ENCODE data around the gene RAB11A.

RAB11A gene

DNA sequence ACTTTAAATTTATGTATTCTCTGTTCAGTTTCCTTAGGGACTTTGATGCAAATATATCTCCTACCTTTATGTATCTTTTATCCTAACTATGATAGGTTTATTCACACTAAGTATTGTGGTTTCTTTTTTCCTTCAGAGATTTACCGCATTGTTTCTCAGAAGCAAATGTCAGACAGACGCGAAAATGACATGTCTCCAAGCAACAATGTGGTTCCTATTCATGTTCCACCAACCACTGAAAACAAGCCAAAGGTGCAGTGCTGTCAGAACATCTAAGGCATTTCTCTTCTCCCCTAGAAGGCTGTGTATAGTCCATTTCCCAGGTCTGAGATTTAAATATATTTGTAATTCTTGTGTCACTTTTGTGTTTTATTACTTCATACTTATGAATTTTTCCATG lies 18.3 kb downstream of the RAB11A start:
- Histone ChIP-seq H3K14ac (ENCODE audit: low read length in 2 of 2) (no peak overlapping the region), H3K27ac (ENCODE audit: low read length, poor library complexity, severe bottlenecking) (no peak overlapping the region), H3K4me3 (ENCODE audit: insufficient read depth in 1 of 2, low read depth in 1 of 2, low read length in 2 of 2) (no peak overlapping the region), H2AK5ac (ENCODE audit: low read length, severe bottlenecking) (no peak overlapping the region), H2BK15ac (ENCODE audit: low read depth, poor library complexity, severe bottlenecking) (no peak overlapping the region), H3K4me1 (ENCODE audit: control insufficient read depth, insufficient read depth, low read depth, low read length) (no peaks in the 10 kb centered on the region), H4K8ac (ENCODE audit: low read length) (no peak overlapping the region), H3K9me3 (ENCODE audit: control insufficient read depth, low read length) (no peaks in the 10 kb centered on the region), H3K4me2 (ENCODE audit: low read length, poor library complexity, severe bottlenecking) (no peak overlapping the region), H2BK120ac (ENCODE audit: low read depth, low read length) (no peak overlapping the region), H3K4ac (ENCODE audit: low read depth in 1 of 2, low read length in 2 of 2) (no peak overlapping the region), H2BK12ac (ENCODE audit: low read length in 2 of 2) (no peak overlapping the region), H2AFZ (ENCODE audit: low read depth, low read length) (no peak overlapping the region), H3K36me3 (ENCODE audit: control insufficient read depth in 1 of 2, insufficient read depth in 2 of 2, low read depth in 1 of 2, low read length in 2 of 2) (peaks cover 4 to 97% of the 10 kb centered on the region in 2 experiments), H3K27me3 (ENCODE audit: control insufficient read depth in 1 of 2, insufficient read depth in 1 of 2, low read length in 2 of 2) (no peaks in the 10 kb centered on the region), H3K18ac (ENCODE audit: low read depth in 1 of 2, low read length in 2 of 2) (no peak overlapping the region), H2BK5ac (ENCODE audit: low read depth, low read length, poor library complexity, severe bottlenecking) (no peak overlapping the region), H3K9ac (ENCODE audit: low read length) (no peak overlapping the region), H4K91ac (ENCODE audit: low read length) (no peak overlapping the region), H3K23ac (ENCODE audit: low read length in 2 of 2) (no peak overlapping the region), H3K79me1 (replicated peaks; ENCODE audit: low read length, poor library complexity, severe bottlenecking) (peaks cover 15% of the 10 kb centered on the region)
- WGBS: 99% methylated on average over 3 of the region's 3 CpGs
- DNase-seq: no peak

DNA sequence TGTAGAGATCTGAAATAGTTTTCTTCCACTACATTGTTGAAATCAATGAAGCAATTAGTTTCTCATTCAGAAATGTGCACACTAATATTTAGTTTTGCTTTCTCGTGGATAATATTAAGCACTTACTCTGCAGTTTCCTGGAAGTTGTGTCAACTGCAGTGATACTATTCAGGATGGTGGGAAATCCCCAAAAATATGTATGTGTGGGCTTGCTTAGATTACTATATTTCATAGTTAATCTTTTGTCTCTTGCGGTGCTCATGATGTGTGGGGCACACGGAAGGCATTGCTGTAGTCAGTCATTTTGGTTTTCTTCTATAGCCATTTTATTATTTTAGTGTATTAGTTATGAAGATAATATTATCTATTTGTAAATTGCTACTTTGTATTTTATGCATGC lies 19.7 kb downstream of the RAB11A start:
- Histone ChIP-seq H3K4me1 (ENCODE audit: control insufficient read depth, insufficient read depth, low read depth, low read length) (no peaks in the 10 kb centered on the region), H3K27me3 (ENCODE audit: control insufficient read depth in 1 of 2, insufficient read depth in 1 of 2, low read length in 2 of 2) (no peaks in the 10 kb centered on the region), H2BK12ac (ENCODE audit: low read length in 2 of 2) (no peak overlapping the region), H4K91ac (ENCODE audit: low read length) (no peak overlapping the region), H3K9ac (ENCODE audit: low read length) (no peak overlapping the region), H3K36me3 (ENCODE audit: control insufficient read depth in 1 of 2, insufficient read depth in 2 of 2, low read depth in 1 of 2, low read length in 2 of 2) (peaks cover 9 to 90% of the 10 kb centered on the region in 2 experiments), H2BK15ac (ENCODE audit: low read depth, poor library complexity, severe bottlenecking) (no peak overlapping the region), H3K18ac (ENCODE audit: low read depth in 1 of 2, low read length in 2 of 2) (no peak overlapping the region), H3K27ac (ENCODE audit: low read length, poor library complexity, severe bottlenecking) (no peak overlapping the region), H2BK5ac (ENCODE audit: low read depth, low read length, poor library complexity, severe bottlenecking) (no peak overlapping the region), H2AK5ac (ENCODE audit: low read length, severe bottlenecking) (no peak overlapping the region), H3K23ac (ENCODE audit: low read length in 2 of 2) (no peak overlapping the region), H3K9me3 (ENCODE audit: control insufficient read depth, low read length) (no peaks in the 10 kb centered on the region), H3K4me2 (ENCODE audit: low read length, poor library complexity, severe bottlenecking) (no peak overlapping the region), H3K4ac (ENCODE audit: low read depth in 1 of 2, low read length in 2 of 2) (no peak overlapping the region), H2AFZ (ENCODE audit: low read depth, low read length) (no peak overlapping the region), H2BK120ac (ENCODE audit: low read depth, low read length) (no peak overlapping the region), H3K14ac (ENCODE audit: low read length in 2 of 2) (no peak overlapping the region), H4K8ac (ENCODE audit: low read length) (no peak overlapping the region), H3K4me3 (ENCODE audit: insufficient read depth in 1 of 2, low read depth in 1 of 2, low read length in 2 of 2) (no peak overlapping the region), H3K79me1 (replicated peaks; ENCODE audit: low read length, poor library complexity, severe bottlenecking) (peaks cover 15% of the 10 kb centered on the region)
- DNase-seq: no peak
- WGBS: 100% methylated on average over 1 of the region's 3 CpGs

DNA sequence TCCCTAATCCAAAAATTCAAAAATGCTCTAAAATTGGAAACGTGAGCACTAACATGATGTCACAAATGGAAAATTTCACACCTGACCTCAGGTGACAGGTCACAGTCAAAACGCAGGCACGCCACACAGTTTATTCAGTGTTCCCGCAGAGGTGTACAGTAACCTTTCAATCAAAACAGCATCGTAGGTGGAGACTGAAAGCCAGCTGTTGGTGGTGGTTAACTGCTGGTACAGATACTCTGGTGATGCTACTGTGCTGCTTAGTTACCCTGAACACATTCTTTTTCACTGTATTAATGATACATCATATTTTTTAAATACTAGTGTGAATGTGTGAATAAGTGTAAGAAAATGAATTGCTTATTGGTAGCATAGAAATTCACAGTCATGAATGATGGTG lies 23.8 kb downstream of the RAB11A start:
- DNase-seq: no peak
- Histone ChIP-seq H3K4me1 (ENCODE audit: control insufficient read depth, insufficient read depth, low read depth, low read length) (no peaks in the 10 kb centered on the region), H3K18ac (ENCODE audit: low read depth in 1 of 2, low read length in 2 of 2) (no peak overlapping the region), H2BK120ac (ENCODE audit: low read depth, low read length) (no peak overlapping the region), H4K8ac (ENCODE audit: low read length) (no peak overlapping the region), H3K14ac (ENCODE audit: low read length in 2 of 2) (no peak overlapping the region), H3K79me1 (replicated peaks; ENCODE audit: low read length, poor library complexity, severe bottlenecking) (peaks cover 24% of the 10 kb centered on the region), H3K23ac (ENCODE audit: low read length in 2 of 2) (no peak overlapping the region), H3K27ac (ENCODE audit: low read length, poor library complexity, severe bottlenecking) (no peak overlapping the region), H3K9ac (ENCODE audit: low read length) (no peak overlapping the region), H2AK5ac (ENCODE audit: low read length, severe bottlenecking) (no peak overlapping the region), H3K27me3 (ENCODE audit: control insufficient read depth in 1 of 2, insufficient read depth in 1 of 2, low read length in 2 of 2) (no peaks in the 10 kb centered on the region), H3K4me3 (ENCODE audit: insufficient read depth in 1 of 2, low read depth in 1 of 2, low read length in 2 of 2) (no peak overlapping the region), H3K4me2 (ENCODE audit: low read length, poor library complexity, severe bottlenecking) (no peak overlapping the region), H4K91ac (ENCODE audit: low read length) (no peak overlapping the region), H3K36me3 (ENCODE audit: control insufficient read depth in 1 of 2, insufficient read depth in 2 of 2, low read depth in 1 of 2, low read length in 2 of 2) (peaks cover 6 to 79% of the 10 kb centered on the region in 2 experiments), H3K4ac (ENCODE audit: low read depth in 1 of 2, low read length in 2 of 2) (no peak overlapping the region), H2BK12ac (ENCODE audit: low read length in 2 of 2) (no peak overlapping the region), H2BK5ac (ENCODE audit: low read depth, low read length, poor library complexity, severe bottlenecking) (no peak overlapping the region), H2AFZ (ENCODE audit: low read depth, low read length) (no peak overlapping the region), H2BK15ac (ENCODE audit: low read depth, poor library complexity, severe bottlenecking) (no peak overlapping the region), H3K9me3 (ENCODE audit: control insufficient read depth, low read length) (no peaks in the 10 kb centered on the region)
- WGBS: over 99% methylated on average over 5 of the region's 5 CpGs

DNA sequence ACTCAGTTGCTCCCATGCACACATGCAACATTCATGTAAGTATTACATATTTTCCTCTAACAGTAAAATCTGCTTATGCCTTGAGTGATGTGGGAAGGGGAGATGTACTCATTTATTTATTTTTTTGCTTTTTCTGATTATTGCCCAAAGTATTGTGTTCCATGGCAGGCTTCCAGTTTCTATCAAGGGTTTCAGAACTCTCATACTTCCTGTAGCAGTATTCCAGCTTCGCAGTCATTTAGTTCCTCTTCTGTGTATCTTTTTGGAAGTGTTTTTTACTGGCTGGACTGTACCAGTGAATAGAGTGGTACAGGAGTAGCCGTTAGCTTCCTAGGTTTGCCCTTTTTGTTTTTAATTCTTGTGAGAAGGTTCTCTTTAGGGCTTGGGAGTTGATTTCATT lies 26.9 kb downstream of the RAB11A start:
- Histone ChIP-seq H3K18ac (ENCODE audit: low read depth in 1 of 2, low read length in 2 of 2) (no peak overlapping the region), H2BK5ac (ENCODE audit: low read depth, low read length, poor library complexity, severe bottlenecking) (no peak overlapping the region)
- WGBS: 99% methylated on average over 2 of the region's 2 CpGs

More for the DNA sequence above, 26.9 kb downstream of the RAB11A start:
- H3K27ac ChIP-seq (ENCODE audit: low read length, poor library complexity, severe bottlenecking): no peak overlapping the region
- no peak overlapping the region for H3K23ac ChIP-seq (ENCODE audit: low read length in 2 of 2)
- H3K4me2 ChIP-seq (ENCODE audit: low read length, poor library complexity, severe bottlenecking): no peak overlapping the region
- H3K4me1 ChIP-seq (ENCODE audit: control insufficient read depth, insufficient read depth, low read depth, low read length): no peaks in the 10 kb centered on the region
- H2AFZ ChIP-seq (ENCODE audit: low read depth, low read length): no peak overlapping the region
- H3K14ac ChIP-seq (ENCODE audit: low read length in 2 of 2): no peak overlapping the region
- no peak for DNase-seq
- no peaks in the 10 kb centered on the region for H3K9me3 ChIP-seq (ENCODE audit: control insufficient read depth, low read length)
- H4K8ac ChIP-seq (ENCODE audit: low read length): no peak overlapping the region
- H3K36me3 ChIP-seq (ENCODE audit: control insufficient read depth in 1 of 2, insufficient read depth in 2 of 2, low read depth in 1 of 2, low read length in 2 of 2): peaks cover 15 to 82% of the 10 kb centered on the region in 2 experiments
- no peak overlapping the region for H2BK120ac ChIP-seq (ENCODE audit: low read depth, low read length)
- H2BK12ac ChIP-seq (ENCODE audit: low read length in 2 of 2): no peak overlapping the region
- no peak overlapping the region for H2BK15ac ChIP-seq (ENCODE audit: low read depth, poor library complexity, severe bottlenecking)
- H4K91ac ChIP-seq (ENCODE audit: low read length): no peak overlapping the region
- H2AK5ac ChIP-seq (ENCODE audit: low read length, severe bottlenecking): no peak overlapping the region
- no peaks in the 10 kb centered on the region for H3K27me3 ChIP-seq (ENCODE audit: control insufficient read depth in 1 of 2, insufficient read depth in 1 of 2, low read length in 2 of 2)
- no peak overlapping the region for H3K9ac ChIP-seq (ENCODE audit: low read length)
- no peak overlapping the region for H3K4me3 ChIP-seq (ENCODE audit: insufficient read depth in 1 of 2, low read depth in 1 of 2, low read length in 2 of 2)
- no peak overlapping the region for H3K4ac ChIP-seq (ENCODE audit: low read depth in 1 of 2, low read length in 2 of 2)
- peaks cover 26% of the 10 kb centered on the region for H3K79me1 ChIP-seq (replicated peaks; ENCODE audit: low read length, poor library complexity, severe bottlenecking)

Data from mesenchymal stem cell (in vitro differentiated cells and primary cell).